H9 (cell line): ENCODE data around the gene MYH4. TPM values are rescaled to one million over a fixed set of nuclear protein-coding genes. Genes with fewer than 3 reads are reported as not detected.

Experiments
- DNase-seq: peaks from one replicate; pipeline ENCODE4 v3.0.0-alpha.2; 2017
- H2AFZ ChIP-seq: one replicate; pipeline ENCODE4 v1.6.1; 2013; ENCODE audit warnings: mild to moderate bottlenecking, low read length, control low read depth, moderate library complexity
- H2AK5ac ChIP-seq: 2 replicates; pipeline ENCODE4 v1.6.1; 2013; ENCODE audit warnings: low read length, control low read depth, mixed read lengths; ENCODE audit not compliant: insufficient read length
- H2BK120ac ChIP-seq: one replicate; pipeline ENCODE4 v1.6.1; 2013; ENCODE audit warnings: low read depth, mild to moderate bottlenecking, low read length, control low read depth, inconsistent platforms; ENCODE audit not compliant: poor library complexity, severe bottlenecking
- H2BK12ac ChIP-seq: 2 replicates; pipeline ENCODE4 v1.6.1; 2013; ENCODE audit warnings: low read length, control low read depth, mixed read lengths, low read depth; ENCODE audit not compliant: insufficient read length
- H2BK15ac ChIP-seq: 2 replicates; pipeline ENCODE4 v1.6.1; 2013; ENCODE audit warnings: low read depth, low read length, control low read depth
- H2BK20ac ChIP-seq: one replicate; pipeline ENCODE4 v1.6.1; 2013; ENCODE audit warnings: low read depth, mild to moderate bottlenecking, low read length, control low read depth, inconsistent platforms; ENCODE audit not compliant: poor library complexity, severe bottlenecking
- H2BK5ac ChIP-seq: 2 replicates; pipeline ENCODE4 v1.6.1; 2013; ENCODE audit warnings: low read length, control low read depth, mixed read lengths; ENCODE audit not compliant: insufficient read length
- H3K14ac ChIP-seq: 2 replicates; pipeline ENCODE4 v1.6.1; 2013; ENCODE audit warnings: low read length, control low read depth; ENCODE audit not compliant: insufficient read depth
- H3K18ac ChIP-seq: 2 replicates; pipeline ENCODE4 v1.6.1; 2013; ENCODE audit warnings: low read depth, mild to moderate bottlenecking, mixed read lengths, low read length, control low read depth; ENCODE audit not compliant: insufficient read length
- H3K23ac ChIP-seq: 2 replicates; pipeline ENCODE4 v1.6.1; 2013; ENCODE audit warnings: low read length, control low read depth, mixed read lengths, low read depth; ENCODE audit not compliant: insufficient read length
- H3K23me2 ChIP-seq: 2 replicates; pipeline ENCODE4 v1.6.1; 2013; ENCODE audit warnings: low read depth, mild to moderate bottlenecking, mixed read lengths, low read length, control low read depth; ENCODE audit not compliant: insufficient read length, poor library complexity, severe bottlenecking
- H3K27ac ChIP-seq: 2 replicates; pipeline ENCODE4 v1.5.1; 2013; ENCODE audit warnings: low read length, control low read depth, mixed read lengths, low read depth; ENCODE audit not compliant: insufficient read length
- H3K27me3 ChIP-seq: 2 replicates; pipeline ENCODE4 v1.6.1; 2013; ENCODE audit warnings: low read length, control low read depth, inconsistent platforms; ENCODE audit not compliant: insufficient read depth
- H3K4ac ChIP-seq: 2 replicates; pipeline ENCODE4 v1.6.1; 2013; ENCODE audit warnings: low read depth, mild to moderate bottlenecking, control low read depth, inconsistent platforms, low read length, moderate library complexity
- H3K4me1 ChIP-seq: 2 replicates; pipeline ENCODE4 v1.6.1; 2013; ENCODE audit warnings: low read length, control low read depth, inconsistent platforms; ENCODE audit not compliant: insufficient read depth
- H3K4me2 ChIP-seq: 2 replicates; pipeline ENCODE4 v1.6.1; 2013; ENCODE audit warnings: low read length, control low read depth, mixed read lengths; ENCODE audit not compliant: insufficient read length, insufficient read depth
- H3K56ac ChIP-seq: 2 replicates; pipeline ENCODE4 v1.6.1; 2013; ENCODE audit warnings: low read depth, mild to moderate bottlenecking, mixed read lengths, low read length, control low read depth; ENCODE audit not compliant: insufficient read length
- H3K79me1 ChIP-seq: 2 replicates; pipeline ENCODE4 v1.6.1; 2013; ENCODE audit warnings: low read depth, mild to moderate bottlenecking, moderate library complexity, low read length, control low read depth, inconsistent platforms; ENCODE audit not compliant: insufficient read depth, poor library complexity, severe bottlenecking
- H3K79me2 ChIP-seq: 2 replicates; pipeline ENCODE4 v1.6.1; 2013; ENCODE audit warnings: low read length, control low read depth, inconsistent platforms; ENCODE audit not compliant: insufficient read depth
- H3K9ac ChIP-seq: 2 replicates; pipeline ENCODE4 v1.6.1; 2013; ENCODE audit warnings: low read length, control low read depth, mixed read lengths; ENCODE audit not compliant: insufficient read length; ENCODE audit errors: extremely low read depth
- H3K9me3 ChIP-seq: one replicate; pipeline ENCODE4 v1.6.1; 2013; ENCODE audit warnings: low read depth, low read length, inconsistent platforms; ENCODE audit not compliant: control insufficient read depth
- H3T11ph ChIP-seq: one replicate; pipeline ENCODE4 v1.6.1; 2013; ENCODE audit warnings: mild to moderate bottlenecking, low read length, control low read depth, inconsistent platforms
- H4K20me1 ChIP-seq: one replicate; pipeline ENCODE4 v1.6.1; 2013; ENCODE audit not compliant: control insufficient read depth, insufficient read length, insufficient read depth
- H4K5ac ChIP-seq: 2 replicates; pipeline ENCODE4 v1.6.1; 2013; ENCODE audit warnings: low read depth, mild to moderate bottlenecking, mixed read lengths, low read length, control low read depth; ENCODE audit not compliant: insufficient read length
- H4K8ac ChIP-seq: replicated peaks from 2 replicates; pipeline ENCODE4 v1.6.1; 2013; ENCODE audit warnings: low read length, control low read depth, mixed read lengths, low read depth; ENCODE audit not compliant: insufficient read length
- H4K91ac ChIP-seq: 2 replicates; pipeline ENCODE4 v1.6.1; 2013; ENCODE audit warnings: low read depth, mild to moderate bottlenecking, moderate library complexity, mixed read lengths, low read length, control low read depth; ENCODE audit not compliant: insufficient read length
- H3K27ac Mint-ChIP-seq, 3 experiments: 2 replicates in 2 of 3; 3 replicates in 1 of 3; pipeline ENCODE4 v1.8.0; 2020 to 2021; ENCODE audit warnings: mixed read lengths in 3 of 3, mild to moderate bottlenecking in 1 of 3, moderate library complexity in 1 of 3
- H3K27me3 Mint-ChIP-seq: 2 replicates; pipeline ENCODE4 v1.8.0; 2021; ENCODE audit warnings: low read depth, mild to moderate bottlenecking, moderate library complexity, mixed read lengths
- H3K36me3 Mint-ChIP-seq, 3 experiments: 2 replicates in 2 of 3; 3 replicates in 1 of 3; pipeline ENCODE4 v1.8.0; 2020 to 2021; ENCODE audit warnings: low read depth in 3 of 3, mixed read lengths in 3 of 3; ENCODE audit not compliant: insufficient read depth in 1 of 3
- H3K4me1 Mint-ChIP-seq, 2 experiments: 2 replicates each; pipeline ENCODE4 v1.8.0; 2020; ENCODE audit warnings: mixed read lengths in 2 of 2
- H3K4me3 Mint-ChIP-seq, 2 experiments: 2 replicates in 1 of 2; 3 replicates in 1 of 2; pipeline ENCODE4 v1.8.0; 2020 to 2021; ENCODE audit warnings: mild to moderate bottlenecking in 2 of 2, mixed read lengths in 2 of 2, moderate library complexity in 1 of 2
- H3K9me3 Mint-ChIP-seq, 2 experiments: 2 replicates in 1 of 2; 3 replicates in 1 of 2; pipeline ENCODE4 v1.8.0; 2020; ENCODE audit warnings: mild to moderate bottlenecking in 2 of 2, mixed read lengths in 2 of 2, moderate library complexity in 1 of 2
- WGBS: extraction: QIAGEN DNeasy Blood & Tissue Kit; methylation state at CpG from one replicate; pipeline ENCODE4 v1.1.7; 2013; ENCODE audit warnings: missing lambda C conversion rate, low lambda C conversion rate, mixed read lengths; ENCODE audit not compliant: insufficient read length; ENCODE audit errors: extremely low coverage; 5-methylcytosine and 5-hydroxymethylcytosine counted together
- total RNA-seq: library from RNA; stranded (reverse); gene quantifications from 2 replicates; pipeline ENCODE4 v1.2.1, GENCODE V29; 2021
- TF ChIP-seq, protein P1 (sequence below): fragments of 200-600 bp; sonication (generic); conservative IDR thresholded peaks from 3 replicates; pipeline ENCODE4 v1.8.0; 2021; ENCODE audit warnings: antibody characterized with exemption, mild to moderate bottlenecking

The MYH4 gene
- total RNA-seq, 1 experiment from 2014 or later = not detected

DNA sequence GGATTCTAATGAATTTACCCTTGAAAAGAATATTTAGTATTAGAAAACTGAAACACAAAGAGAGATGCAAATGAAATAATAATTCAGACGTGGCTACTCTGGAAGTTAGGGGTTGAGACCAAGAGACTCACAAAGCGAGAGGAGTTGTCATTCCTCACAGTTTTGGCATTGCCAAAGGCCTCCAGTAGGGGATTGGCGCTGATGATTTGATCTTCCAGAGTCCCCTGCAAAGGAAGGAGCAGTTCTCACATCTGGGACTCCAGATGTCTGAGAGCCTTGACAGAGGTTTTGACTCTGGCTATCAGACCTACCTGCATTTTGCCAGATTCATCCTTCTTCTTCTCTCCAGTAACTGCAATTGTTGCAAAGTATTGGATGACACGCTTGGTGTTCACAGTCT is 54.2 kb downstream of the MYH4 start:
- TF ChIP-seq, protein P1, sequence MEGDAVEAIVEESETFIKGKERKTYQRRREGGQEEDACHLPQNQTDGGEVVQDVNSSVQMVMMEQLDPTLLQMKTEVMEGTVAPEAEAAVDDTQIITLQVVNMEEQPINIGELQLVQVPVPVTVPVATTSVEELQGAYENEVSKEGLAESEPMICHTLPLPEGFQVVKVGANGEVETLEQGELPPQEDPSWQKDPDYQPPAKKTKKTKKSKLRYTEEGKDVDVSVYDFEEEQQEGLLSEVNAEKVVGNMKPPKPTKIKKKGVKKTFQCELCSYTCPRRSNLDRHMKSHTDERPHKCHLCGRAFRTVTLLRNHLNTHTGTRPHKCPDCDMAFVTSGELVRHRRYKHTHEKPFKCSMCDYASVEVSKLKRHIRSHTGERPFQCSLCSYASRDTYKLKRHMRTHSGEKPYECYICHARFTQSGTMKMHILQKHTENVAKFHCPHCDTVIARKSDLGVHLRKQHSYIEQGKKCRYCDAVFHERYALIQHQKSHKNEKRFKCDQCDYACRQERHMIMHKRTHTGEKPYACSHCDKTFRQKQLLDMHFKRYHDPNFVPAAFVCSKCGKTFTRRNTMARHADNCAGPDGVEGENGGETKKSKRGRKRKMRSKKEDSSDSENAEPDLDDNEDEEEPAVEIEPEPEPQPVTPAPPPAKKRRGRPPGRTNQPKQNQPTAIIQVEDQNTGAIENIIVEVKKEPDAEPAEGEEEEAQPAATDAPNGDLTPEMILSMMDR = peak; percentile 50
- Histone ChIP-seq H3K23ac (no peak overlapping the region), H2BK20ac (no peak overlapping the region), H3K9ac (no peak overlapping the region), H2BK15ac (no peak overlapping the region), H2BK5ac (no peak overlapping the region), H3K27me3 (no peaks in the 10 kb centered on the region), H3K14ac (no peak overlapping the region), H2AFZ (no peak overlapping the region), H3K4ac (no peak overlapping the region), H3K23me2 (no peaks in the 10 kb centered on the region), H4K20me1 (no peaks in the 10 kb centered on the region), H3K18ac (no peak overlapping the region), H3K4me2 (no peak overlapping the region), H2AK5ac (no peak overlapping the region), H4K8ac (no peak overlapping the region), H4K5ac (no peak overlapping the region), H3K79me2 (no peaks in the 10 kb centered on the region), H2BK120ac (no peak overlapping the region), H3K4me1 (peaks cover 3% of the 10 kb centered on the region), H3K56ac (no peak overlapping the region), H4K91ac (no peak overlapping the region), H3K27ac (no peak overlapping the region), H2BK12ac (no peak overlapping the region), H3K79me1 (no peaks in the 10 kb centered on the region), H3K9me3 (no peaks in the 10 kb centered on the region), H3T11ph (no peak overlapping the region)
- Mint-ChIP-seq H3K9me3 (no peaks in the 10 kb centered on the region), H3K4me1 (peaks cover 24 to 26% of the 10 kb centered on the region in 2 experiments), H3K27me3 (no peaks in the 10 kb centered on the region; the same call in 1 of the 2 replicates), H3K4me3 (no peak overlapping the region), H3K36me3 (no peaks in the 10 kb centered on the region; a peak in 1 of 7 replicates), H3K27ac (no peak overlapping the region)
- WGBS = no CpG with 5 or more reads among the region's 4 CpGs
- DNase-seq = peak; percentile 45
